Gastroesophageal sphincter (tissue), 4 donors: ENCODE data around the gene SYNM. TPM values are rescaled to one million over a fixed set of nuclear protein-coding genes. Genes with fewer than 3 reads are reported as not detected.

Experiments
- ATAC-seq: fragments of 150-250 bp; one replicate; pipeline ENCODE4 v1.9.1; 2016; ENCODE audit warnings: mild to moderate bottlenecking, moderate library complexity
- H3K27ac ChIP-seq, 4 donors: fragments of 200-600 bp; sonication (generic) in 3 of 4; 1 replicate in 3 of 4; 2 replicates in 1 of 4; pipeline ENCODE4 v1.5.1; 2016 to 2019
- H3K27me3 ChIP-seq: fragments of 200-600 bp; sonication (generic); one replicate; pipeline ENCODE4 v1.5.1; 2019
- H3K36me3 ChIP-seq, 2 donors: fragments of 200-600 bp; sonication (generic); one replicate each; pipeline ENCODE4 v1.5.1; 2019; ENCODE audit warnings: control low read depth in 1 of 2
- H3K4me1 ChIP-seq, 3 donors: fragments of 200-600 bp; sonication (generic); 1 replicate in 2 of 3; 2 replicates in 1 of 3; pipeline ENCODE4 v1.5.1; 2016 to 2019; ENCODE audit warnings: control low read depth in 2 of 3
- H3K4me3 ChIP-seq, 2 donors: fragments of 200-600 bp; sonication (generic); one replicate each; pipeline ENCODE4 v1.5.1; 2019; ENCODE audit warnings: mild to moderate bottlenecking in 1 of 2, moderate library complexity in 1 of 2
- H3K9me3 ChIP-seq, 3 donors: fragments of 200-600 bp; sonication (generic); one replicate each; pipeline ENCODE4 v1.5.1; 2017 to 2019; ENCODE audit warnings: control low read depth in 2 of 3
- CTCF ChIP-seq, 4 experiments: fragments of 200-600 bp in 2 of 4; fragments of 450-650 bp in 2 of 4; sonication (generic) in 1 of 4; IDR thresholded peaks; one replicate each; pipeline ENCODE4 v1.5.1; 2017 to 2019; ENCODE audit warnings: antibody characterized with exemption in 4 of 4, mild to moderate bottlenecking in 2 of 4, moderate library complexity in 2 of 4
- EP300 ChIP-seq: sonication (generic); formaldehyde crosslinking; IDR thresholded peaks from one replicate; pipeline ENCODE4 v1.6.1; 2017; ENCODE audit warnings: antibody characterized with exemption, mild to moderate bottlenecking
- POLR2A ChIP-seq, 2 donors: fragments of 450-650 bp; IDR thresholded peaks; one replicate each; pipeline ENCODE4 v1.6.1; 2017; ENCODE audit warnings: antibody characterized with exemption in 2 of 2, mild to moderate bottlenecking in 2 of 2, moderate library complexity in 1 of 2
- POLR2AphosphoS5 ChIP-seq: sonication (generic); formaldehyde crosslinking; IDR thresholded peaks from one replicate; pipeline ENCODE4 v1.6.1; 2017; ENCODE audit warnings: antibody characterized with exemption
- WGBS, 2 donors: methylation state at CpG; one replicate each; pipeline ENCODE4 v1.1.5; 2018; ENCODE audit warnings: low coverage in 1 of 2; 5-methylcytosine and 5-hydroxymethylcytosine counted together
- total RNA-seq, 4 donors: library from RNA; depleted of rRNA; stranded (reverse); fragments of >200 nt; gene quantifications; one replicate each; pipeline ENCODE4 v1.1.0, GENCODE V29; 2016

SYNM gene
- total RNA-seq, 4 donors from 2014 or later = 1,155 to 2,820 (median 1,765) TPM

- WGBS, 2 donors = 60 to 69% methylated on average over 2 to 3 of the region's 3 CpGs
- no peak overlapping the region for H3K4me3 ChIP-seq
- H3K36me3 ChIP-seq = no peaks in the 10 kb centered on the region
- H3K27ac ChIP-seq = peak overlapping the region in 3 of 4 donors; percentile 82 to 96 (median 93)
- TF ChIP-seq EP300 = no peak
- no peak for TF ChIP-seq POLR2A (IDR thresholded peaks at IDR 0.05)
- TF ChIP-seq CTCF (IDR thresholded peaks at IDR 0.05) = no peak
- TF ChIP-seq POLR2AphosphoS5 = no peak
- no peaks in the 10 kb centered on the region for H3K9me3 ChIP-seq
- ATAC-seq = no peak
- peaks cover 0 to 38% (median 4%) of the 10 kb centered on the region in 3 donors for H3K4me1 ChIP-seq
- H3K27me3 ChIP-seq = no peaks in the 10 kb centered on the region
These were observed 9.3 kb upstream of the SYNM start for GRCh38 chr15:99095626-99096025.

GRCh38 chr15:99096173-99096893 is 8.5 kb upstream of the SYNM start:
- TF ChIP-seq POLR2AphosphoS5 (no peak), EP300 (no peak), POLR2A (IDR thresholded peaks at IDR 0.05) (no peak), CTCF (IDR thresholded peaks at IDR 0.05) (no peak)
- peak overlapping the region; percentile 30 to 96 (median 88) for H3K27ac ChIP-seq
- H3K9me3 ChIP-seq = no peaks in the 10 kb centered on the region
- H3K4me3 ChIP-seq = no peak overlapping the region
- no peaks in the 10 kb centered on the region for H3K27me3 ChIP-seq
- H3K4me1 ChIP-seq = peaks cover 0 to 44% (median 4%) of the 10 kb centered on the region in 3 donors
- no peak for ATAC-seq
- H3K36me3 ChIP-seq = no peaks in the 10 kb centered on the region
- 90 to 92% methylated on average over 8 to 10 of the region's 11 CpGs for WGBS, 2 donors

GRCh38 chr15:99096894-99097426 is 7.9 kb upstream of the SYNM start:
- peak; percentile 84 for ATAC-seq
- Histone ChIP-seq H3K9me3 (no peaks in the 10 kb centered on the region), H3K4me3 (peak overlapping the region in 1 of 2 donors; percentile 8), H3K4me1 (peaks cover 0 to 44% (median 4%) of the 10 kb centered on the region in 3 donors), H3K36me3 (no peaks in the 10 kb centered on the region), H3K27ac (peak overlapping the region; percentile 82 to 96 (median 89)), H3K27me3 (no peaks in the 10 kb centered on the region)
- peak; percentile 23 for TF ChIP-seq EP300
- TF ChIP-seq POLR2A (IDR thresholded peaks at IDR 0.05) = no peak
- TF ChIP-seq CTCF (IDR thresholded peaks at IDR 0.05) = no peak
- TF ChIP-seq POLR2AphosphoS5 = peak; percentile 79
- 37 to 68% methylated on average over 3 to 4 of the region's 11 CpGs for WGBS, 2 donors

GRCh38 chr15:99097441-99098410 is 7.2 kb upstream of the SYNM start:
- no peak for TF ChIP-seq EP300
- no peak for TF ChIP-seq POLR2AphosphoS5
- no peak for TF ChIP-seq CTCF (IDR thresholded peaks at IDR 0.05)
- TF ChIP-seq POLR2A (IDR thresholded peaks at IDR 0.05) = no peak
- Histone ChIP-seq H3K9me3 (no peaks in the 10 kb centered on the region), H3K36me3 (no peaks in the 10 kb centered on the region), H3K4me3 (peak overlapping the region in 1 of 2 donors; percentile 55), H3K27ac (peak overlapping the region; percentile 82 to 96 (median 89)), H3K4me1 (peaks cover 0 to 44% (median 4%) of the 10 kb centered on the region in 3 donors), H3K27me3 (no peaks in the 10 kb centered on the region)
- ATAC-seq = peak; percentile 48
- WGBS, 2 donors = 42 to 74% methylated on average over 11 of the region's 14 CpGs
